ENCODE data around the gene KIF1A.

The KIF1A gene

GRCh38 chr2:240719676-240720545 lies 100.1 kb downstream of the KIF1A start:
- DNase-seq (ENCODE audit: low read depth in 2 of 2), result no peak

- DNase-seq (ENCODE audit: low read depth in 2 of 2), result no peak
These were observed 101.0 kb downstream of the KIF1A start for GRCh38 chr2:240718896-240719490.

- DNase-seq (ENCODE audit: low read depth in 2 of 2), result no peak
These were observed 102.1 kb downstream of the KIF1A start for GRCh38 chr2:240717681-240718581.

- no peak for DNase-seq (ENCODE audit: low read depth in 2 of 2)
These were observed 102.8 kb downstream of the KIF1A start for GRCh38 chr2:240717181-240717641.

- no peak for DNase-seq (ENCODE audit: low read depth in 2 of 2)
These were observed 103.8 kb downstream of the KIF1A start for GRCh38 chr2:240716130-240716798.

GRCh38 chr2:240714747-240715725 lies 105.0 kb downstream of the KIF1A start:
- DNase-seq (ENCODE audit: low read depth in 2 of 2), result no peak

- DNase-seq (ENCODE audit: low read depth in 2 of 2), result no peak
These were observed 105.9 kb downstream of the KIF1A start for GRCh38 chr2:240713928-240714746.

GRCh38 chr2:240713071-240713927 lies 106.7 kb downstream of the KIF1A start:
- no peak for DNase-seq (ENCODE audit: low read depth in 2 of 2)

GRCh38 chr2:240712121-240712520 lies 107.9 kb downstream of the KIF1A start:
- no peak for DNase-seq (ENCODE audit: low read depth in 2 of 2)

GRCh38 chr2:240711701-240712100 lies 108.3 kb downstream of the KIF1A start:
- DNase-seq (ENCODE audit: low read depth in 2 of 2), result no peak

GRCh38 chr2:240711296-240711695 lies 108.7 kb downstream of the KIF1A start:
- DNase-seq (ENCODE audit: low read depth in 2 of 2), result no peak

GRCh38 chr2:240708457-240708856 lies 111.6 kb downstream of the KIF1A start:
- no peak for DNase-seq (ENCODE audit: low read depth in 2 of 2)

GRCh38 chr2:240707821-240708220 lies 112.2 kb downstream of the KIF1A start:
- no peak for DNase-seq (ENCODE audit: low read depth in 2 of 2)

GRCh38 chr2:240707043-240707756 lies 112.8 kb downstream of the KIF1A start:
- DNase-seq (ENCODE audit: low read depth in 2 of 2), result no peak

- DNase-seq (ENCODE audit: low read depth in 2 of 2), result no peak
These were observed 114.7 kb downstream of the KIF1A start for GRCh38 chr2:240705204-240705791.

- DNase-seq (ENCODE audit: low read depth in 2 of 2), result no peak
These were observed 115.4 kb downstream of the KIF1A start for GRCh38 chr2:240704651-240705050.
